Measurements from ENCODE around the gene FAAH. TPM values are rescaled to one million over a fixed set of nuclear protein-coding genes. Genes with fewer than 3 reads are reported as not detected.

Gene FAAH
- total and polyA plus RNA-seq, 2 of the 4 experiments (the other 2 are of a cell fraction), result under 0.01 to 0.19 TPM

DNA sequence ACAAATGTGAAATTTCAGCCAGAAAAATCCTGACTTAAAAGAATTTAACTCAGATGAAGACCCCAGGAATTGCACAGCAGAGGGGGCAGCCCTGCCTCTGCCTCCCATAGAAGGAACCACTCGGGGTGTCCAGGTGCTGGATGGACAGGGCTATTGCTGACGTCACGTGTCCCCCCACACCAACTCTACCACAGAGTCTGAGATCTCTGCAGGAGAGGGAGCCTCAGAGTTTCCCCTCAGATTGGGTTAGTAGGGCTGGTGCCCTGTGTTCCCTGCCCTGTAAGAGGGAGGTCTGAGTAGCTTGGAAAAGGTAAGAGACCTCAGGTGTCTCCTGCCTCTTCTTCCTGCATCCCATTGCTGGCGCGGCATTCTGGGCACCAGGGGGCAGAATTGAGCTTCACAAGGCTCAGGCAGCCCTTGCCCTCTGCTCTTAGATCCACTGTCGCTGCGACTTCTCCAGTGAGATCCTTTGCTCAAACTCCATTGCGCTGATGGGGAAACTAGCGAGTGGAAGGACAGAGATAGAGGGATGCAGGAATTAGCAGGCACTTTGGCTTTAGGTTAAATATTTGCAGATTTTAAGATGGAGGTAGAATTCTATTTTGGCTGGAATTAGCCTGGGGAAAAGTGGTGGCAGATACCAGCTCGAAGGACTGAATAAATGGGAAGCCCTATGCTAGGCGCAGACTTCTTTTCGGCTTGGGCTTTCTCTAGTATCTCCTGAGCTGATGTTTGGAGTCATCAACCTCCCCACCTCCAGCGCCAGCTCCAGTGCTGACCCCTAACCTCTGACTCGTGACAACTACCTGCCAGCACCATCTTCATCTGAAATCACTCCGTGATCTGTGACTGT is 52.8 kb downstream of the FAAH start:
- Histone ChIP-seq H2BK120ac (ENCODE audit: low read depth, low read length) (no peak overlapping the region), H3K56ac (ENCODE audit: extremely low read depth, insufficient read depth, low read length) (no peak overlapping the region), H2BK15ac (ENCODE audit: low read depth, low read length) (no peak overlapping the region), H3K79me1 (ENCODE audit: low read depth in 1 of 2, low read length in 2 of 2) (no peaks in the 10 kb centered on the region), H3K9ac (ENCODE audit: low read depth, low read length) (no peak overlapping the region), H3K4me1 (ENCODE audit: control insufficient read depth, insufficient read depth, low read length) (no peaks in the 10 kb centered on the region; the same call in 1 of the 2 replicates), H2BK20ac (ENCODE audit: low read depth, low read length) (no peak overlapping the region), H3K4me2 (ENCODE audit: low read depth, low read length) (no peak overlapping the region), H3K9me3 (ENCODE audit: control insufficient read depth, insufficient read depth, low read length) (no peaks in the 10 kb centered on the region), H3K14ac (replicated peaks; ENCODE audit: low read depth, low read length) (no peak overlapping the region), H2AK9ac (replicated peaks; ENCODE audit: low read depth, low read length, poor library complexity) (no peak overlapping the region), H3K27me3 (ENCODE audit: control insufficient read depth, insufficient read depth, low read length) (peaks cover 70% of the 10 kb centered on the region), H2AFZ (replicated peaks; ENCODE audit: low read length, poor library complexity) (no peak overlapping the region), H4K8ac (ENCODE audit: low read depth in 2 of 2, low read length in 2 of 2) (no peak overlapping the region), H3K9me1 (ENCODE audit: insufficient read depth, low read length) (peaks cover 2% of the 10 kb centered on the region; the same call in 1 of the 2 replicates), H3K18ac (ENCODE audit: low read depth, low read length) (no peak overlapping the region), H4K91ac (ENCODE audit: insufficient read depth, low read depth, low read length) (no peak overlapping the region), H2AK5ac (ENCODE audit: low read depth, low read length) (no peak overlapping the region), H3K36me3 (ENCODE audit: control insufficient read depth, insufficient read depth, low read length) (no peaks in the 10 kb centered on the region), H3K4ac (ENCODE audit: low read depth, low read length) (no peak overlapping the region), H4K5ac (ENCODE audit: low read depth, low read length) (no peak overlapping the region), H3K23ac (ENCODE audit: low read depth, low read length) (no peak overlapping the region), H3K27ac (ENCODE audit: insufficient read depth, low read length) (no peak overlapping the region), H4K20me1 (ENCODE audit: insufficient read depth, low read length) (no peaks in the 10 kb centered on the region), H2BK5ac (ENCODE audit: low read depth, low read length, poor library complexity, severe bottlenecking) (no peak overlapping the region), H3K4me3 (ENCODE audit: insufficient read depth, low read depth, low read length) (no peak overlapping the region)
- intact Hi-C loops (cut with micrococcal nuclease), result loop anchor here (1.0 to 2.0 kb wide), 3 partner anchors 81 to 280 kb away; no protein-coding TSS in a partner anchor
- in situ Hi-C loops (cut with MboI; ENCODE audit: low sequenced_read_pairs), result loop anchor here (5.0 kb wide), 1 partner anchor 80 kb away; no protein-coding TSS in a partner anchor
- DNase-seq (peak; percentile 51), ATAC-seq (ENCODE audit: low read depth) (peak; percentile 55)
- dilution Hi-C loops (cut with HindIII; ENCODE audit: low sequenced_read_pairs, unreplicated experiment), result no loop called here
- POLR2A ChIA-PET (ENCODE audit: unreplicated experiment), result no interaction called here
- TF ChIP-seq SMC3 (IDR thresholded peaks at IDR 0.05; ENCODE audit: low read depth, low read length), result peak; percentile 78
- no peak for TF ChIP-seq MAFK (IDR thresholded peaks at IDR 0.05; ENCODE audit: low read depth, low read length)
- TF ChIP-seq, protein P1, sequence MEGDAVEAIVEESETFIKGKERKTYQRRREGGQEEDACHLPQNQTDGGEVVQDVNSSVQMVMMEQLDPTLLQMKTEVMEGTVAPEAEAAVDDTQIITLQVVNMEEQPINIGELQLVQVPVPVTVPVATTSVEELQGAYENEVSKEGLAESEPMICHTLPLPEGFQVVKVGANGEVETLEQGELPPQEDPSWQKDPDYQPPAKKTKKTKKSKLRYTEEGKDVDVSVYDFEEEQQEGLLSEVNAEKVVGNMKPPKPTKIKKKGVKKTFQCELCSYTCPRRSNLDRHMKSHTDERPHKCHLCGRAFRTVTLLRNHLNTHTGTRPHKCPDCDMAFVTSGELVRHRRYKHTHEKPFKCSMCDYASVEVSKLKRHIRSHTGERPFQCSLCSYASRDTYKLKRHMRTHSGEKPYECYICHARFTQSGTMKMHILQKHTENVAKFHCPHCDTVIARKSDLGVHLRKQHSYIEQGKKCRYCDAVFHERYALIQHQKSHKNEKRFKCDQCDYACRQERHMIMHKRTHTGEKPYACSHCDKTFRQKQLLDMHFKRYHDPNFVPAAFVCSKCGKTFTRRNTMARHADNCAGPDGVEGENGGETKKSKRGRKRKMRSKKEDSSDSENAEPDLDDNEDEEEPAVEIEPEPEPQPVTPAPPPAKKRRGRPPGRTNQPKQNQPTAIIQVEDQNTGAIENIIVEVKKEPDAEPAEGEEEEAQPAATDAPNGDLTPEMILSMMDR (conservative IDR thresholded peaks at IDR 0.05; ENCODE audit: low read depth, low read length), result peak; percentile 82
- no peak for TF ChIP-seq MXI1 (IDR thresholded peaks at IDR 0.05; ENCODE audit: borderline replicate concordance, low read depth, low read length)
- TF ChIP-seq, protein P2, sequence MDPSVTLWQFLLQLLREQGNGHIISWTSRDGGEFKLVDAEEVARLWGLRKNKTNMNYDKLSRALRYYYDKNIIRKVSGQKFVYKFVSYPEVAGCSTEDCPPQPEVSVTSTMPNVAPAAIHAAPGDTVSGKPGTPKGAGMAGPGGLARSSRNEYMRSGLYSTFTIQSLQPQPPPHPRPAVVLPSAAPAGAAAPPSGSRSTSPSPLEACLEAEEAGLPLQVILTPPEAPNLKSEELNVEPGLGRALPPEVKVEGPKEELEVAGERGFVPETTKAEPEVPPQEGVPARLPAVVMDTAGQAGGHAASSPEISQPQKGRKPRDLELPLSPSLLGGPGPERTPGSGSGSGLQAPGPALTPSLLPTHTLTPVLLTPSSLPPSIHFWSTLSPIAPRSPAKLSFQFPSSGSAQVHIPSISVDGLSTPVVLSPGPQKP (IDR thresholded peaks at IDR 0.05; ENCODE audit: borderline replicate concordance, low read depth, low read length), result no peak
- TF ChIP-seq CEBPB (IDR thresholded peaks at IDR 0.05; ENCODE audit: low read depth, low read length), result no peak
- no peak for TF ChIP-seq BHLHE40 (IDR thresholded peaks at IDR 0.05; ENCODE audit: low read depth, low read length)
- no peak for TF ChIP-seq CHD1 (IDR thresholded peaks at IDR 0.05; ENCODE audit: low read depth, low read length)
- TF ChIP-seq RAD21 (IDR thresholded peaks at IDR 0.05; ENCODE audit: low read length), result peak; percentile 79
- TF ChIP-seq, protein P3, sequence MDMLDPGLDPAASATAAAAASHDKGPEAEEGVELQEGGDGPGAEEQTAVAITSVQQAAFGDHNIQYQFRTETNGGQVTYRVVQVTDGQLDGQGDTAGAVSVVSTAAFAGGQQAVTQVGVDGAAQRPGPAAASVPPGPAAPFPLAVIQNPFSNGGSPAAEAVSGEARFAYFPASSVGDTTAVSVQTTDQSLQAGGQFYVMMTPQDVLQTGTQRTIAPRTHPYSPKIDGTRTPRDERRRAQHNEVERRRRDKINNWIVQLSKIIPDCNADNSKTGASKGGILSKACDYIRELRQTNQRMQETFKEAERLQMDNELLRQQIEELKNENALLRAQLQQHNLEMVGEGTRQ (IDR thresholded peaks at IDR 0.05; ENCODE audit: low read depth, low read length), result no peak
- no peak for TF ChIP-seq RFX5 (IDR thresholded peaks at IDR 0.05; ENCODE audit: low read depth, low read length)
- no peak for TF ChIP-seq MAZ (IDR thresholded peaks at IDR 0.05; ENCODE audit: borderline replicate concordance, low read depth, low read length)
- no peak for TF ChIP-seq RCOR1 (IDR thresholded peaks at IDR 0.05; ENCODE audit: insufficient replicate concordance, low read length)
- no peak for TF ChIP-seq POLR2A (IDR thresholded peaks at IDR 0.05; ENCODE audit: low read depth, low read length)
- CTCF ChIA-PET, result interaction anchor here (0.6 to 1.9 kb wide), 8 partner anchors 15 to 170 kb away, joined by 3 to 12 read pairs (median 4); partner anchors contain the start of gene MOB3C
- WGBS, 2 experiments (ENCODE audit: extremely low coverage in 2 of 2, insufficient read length in 1 of 2), result 3% methylated on average over 6 of the region's 15 CpGs; no CpG with 5 or more reads in 1 of the 2 experiments
- no TSS peak for BruUV-seq (replicated peaks)
